ENCODE results near the gene AGR2. TPM values are rescaled to one million over a fixed set of nuclear protein-coding genes. Genes with fewer than 3 reads are reported as not detected.

AGR2 gene
- total RNA-seq, 1 donor = not detected

DNA sequence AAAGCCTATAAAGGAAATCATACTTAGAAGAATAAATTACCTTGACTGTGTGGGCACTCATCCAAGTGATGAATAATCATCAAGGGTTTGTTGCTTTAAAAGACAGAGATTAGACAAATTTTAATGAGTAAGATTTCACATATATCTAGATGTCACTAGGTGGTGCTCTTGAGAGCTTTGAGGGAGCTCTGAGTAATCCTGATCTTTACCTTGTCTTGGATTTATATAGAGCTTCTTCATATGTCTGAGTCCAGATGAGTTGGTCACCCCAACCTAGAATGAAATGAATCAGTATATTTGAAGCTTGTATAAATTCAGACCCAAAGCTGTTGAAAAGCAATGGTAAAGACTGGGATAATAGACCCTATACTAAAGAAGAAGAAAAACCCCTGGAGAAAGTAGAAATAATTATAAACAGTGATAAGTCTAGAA lies 3.7 kb downstream of the AGR2 start:
- H3K4me1 ChIP-seq (ENCODE audit: insufficient read depth, low read length) = no peaks in the 10 kb centered on the region
- no peak overlapping the region for H3K4me3 ChIP-seq (ENCODE audit: low read length)
- H3K9me3 ChIP-seq (ENCODE audit: low read depth, low read length) = no peaks in the 10 kb centered on the region
- no peaks in the 10 kb centered on the region for H3K27me3 ChIP-seq (ENCODE audit: insufficient read depth, low read length)

DNA sequence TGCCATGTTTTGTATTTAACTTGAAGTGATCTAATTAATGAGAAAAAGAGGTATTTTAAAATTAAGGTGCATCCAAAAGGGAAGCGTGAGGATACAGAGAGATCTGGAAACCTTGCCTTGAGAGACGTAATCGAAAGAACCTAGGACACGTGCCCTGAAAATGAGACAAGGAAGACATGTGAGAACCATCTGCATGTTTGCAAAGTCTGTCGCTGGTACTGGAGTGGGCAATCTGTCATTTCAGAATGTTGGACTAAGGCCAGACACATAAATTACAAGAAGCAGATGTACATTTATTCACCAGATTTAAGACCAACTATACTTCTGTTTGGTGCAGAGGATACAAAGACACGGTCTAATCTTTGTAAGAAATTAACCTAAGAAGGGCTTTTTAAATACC lies 9.2 kb downstream of the AGR2 start:
- Histone ChIP-seq H3K27me3 (ENCODE audit: insufficient read depth, low read length) (no peaks in the 10 kb centered on the region), H3K4me1 (ENCODE audit: insufficient read depth, low read length) (no peaks in the 10 kb centered on the region), H3K9me3 (ENCODE audit: low read depth, low read length) (no peaks in the 10 kb centered on the region), H3K4me3 (ENCODE audit: low read length) (no peak overlapping the region)

DNA sequence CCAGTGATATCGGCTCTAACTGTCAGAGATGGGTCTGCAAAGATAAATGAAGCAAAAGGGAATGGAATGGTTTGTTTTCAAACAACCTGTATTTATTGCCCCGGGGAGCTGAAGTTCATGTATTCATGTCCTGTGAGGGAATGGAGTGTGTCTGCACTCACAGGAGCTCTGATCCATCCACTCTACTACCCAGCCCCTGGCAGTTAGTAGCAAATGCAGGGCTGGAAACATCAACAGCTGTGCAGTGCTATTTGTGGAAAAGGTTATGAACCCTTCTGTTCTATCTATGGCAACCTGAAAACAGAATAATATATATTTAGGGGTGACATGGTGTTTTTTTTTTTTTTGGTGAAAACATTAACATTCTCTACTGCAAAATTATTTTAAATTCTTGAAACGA lies 9.8 kb downstream of the AGR2 start:
- H3K27me3 ChIP-seq (ENCODE audit: insufficient read depth, low read length) = no peaks in the 10 kb centered on the region

DNA sequence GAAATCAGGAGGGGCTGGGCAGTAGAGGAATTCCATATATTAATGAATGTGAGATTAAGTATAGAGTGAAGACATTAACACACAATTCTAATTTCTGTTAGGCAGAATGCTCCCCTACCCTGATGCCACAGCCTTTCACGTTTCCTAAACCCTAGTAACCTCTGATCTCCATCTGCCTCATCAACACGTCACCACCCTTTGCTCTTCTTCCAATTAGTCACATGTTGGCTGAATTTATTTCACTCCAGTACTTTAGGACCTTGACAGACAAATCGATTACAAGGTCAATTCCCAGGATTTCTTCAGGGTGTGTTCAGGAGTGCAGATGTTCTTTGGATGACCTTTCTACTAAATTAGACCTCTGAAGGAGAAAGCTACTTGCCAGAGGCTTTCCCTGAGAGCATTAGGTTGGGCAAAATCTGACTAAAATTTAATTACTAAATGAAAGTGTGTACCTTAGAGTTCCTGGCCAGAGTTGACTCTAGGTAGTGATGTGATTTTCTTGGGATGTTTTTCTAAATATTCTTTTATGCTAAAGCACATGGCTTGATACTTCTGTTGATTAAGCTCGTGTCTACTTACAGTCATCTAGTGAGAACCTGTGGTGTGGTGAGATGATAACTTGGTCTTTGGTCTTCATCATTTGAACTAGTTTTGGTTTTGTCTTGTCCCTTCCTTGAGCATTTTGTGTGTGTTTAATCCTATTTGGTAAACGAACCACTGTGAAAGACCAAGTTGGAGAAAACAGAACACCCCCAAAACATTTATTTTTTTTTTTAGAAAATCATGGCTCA lies 12.7 kb downstream of the AGR2 start:
- no peak overlapping the region for H3K4me3 ChIP-seq (ENCODE audit: low read length)
- no peaks in the 10 kb centered on the region for H3K4me1 ChIP-seq (ENCODE audit: insufficient read depth, low read length)
- no peaks in the 10 kb centered on the region for H3K27me3 ChIP-seq (ENCODE audit: insufficient read depth, low read length)
- H3K9me3 ChIP-seq (ENCODE audit: low read depth, low read length) = no peaks in the 10 kb centered on the region

More for the DNA sequence above, 9.8 kb downstream of the AGR2 start:
- Histone ChIP-seq H3K9me3 (ENCODE audit: low read depth, low read length) (no peaks in the 10 kb centered on the region), H3K4me1 (ENCODE audit: insufficient read depth, low read length) (no peaks in the 10 kb centered on the region), H3K4me3 (ENCODE audit: low read length) (no peak overlapping the region)

DNA sequence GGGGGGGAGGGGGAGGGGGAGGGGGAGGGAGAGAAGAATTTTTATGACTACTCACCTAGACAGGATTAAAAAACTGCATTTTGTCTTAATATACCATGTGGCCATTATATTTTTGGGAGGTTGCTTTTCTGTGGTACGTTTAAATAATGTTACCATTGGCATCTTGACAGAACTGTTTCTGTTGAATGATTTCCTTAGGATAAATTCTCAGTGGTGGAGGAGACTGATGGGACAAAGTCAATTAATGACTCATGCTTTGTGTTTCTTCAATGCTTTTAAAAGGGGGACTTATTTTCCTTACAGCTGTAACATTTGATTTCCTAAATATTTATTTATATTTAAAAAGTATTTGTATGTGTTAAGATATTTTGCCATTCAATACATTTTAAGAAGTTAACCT lies 13.7 kb downstream of the AGR2 start:
- no peaks in the 10 kb centered on the region for H3K4me1 ChIP-seq (ENCODE audit: insufficient read depth, low read length)
- no peaks in the 10 kb centered on the region for H3K9me3 ChIP-seq (ENCODE audit: low read depth, low read length)
- H3K27me3 ChIP-seq (ENCODE audit: insufficient read depth, low read length) = no peaks in the 10 kb centered on the region
- H3K4me3 ChIP-seq (ENCODE audit: low read length) = no peak overlapping the region

DNA sequence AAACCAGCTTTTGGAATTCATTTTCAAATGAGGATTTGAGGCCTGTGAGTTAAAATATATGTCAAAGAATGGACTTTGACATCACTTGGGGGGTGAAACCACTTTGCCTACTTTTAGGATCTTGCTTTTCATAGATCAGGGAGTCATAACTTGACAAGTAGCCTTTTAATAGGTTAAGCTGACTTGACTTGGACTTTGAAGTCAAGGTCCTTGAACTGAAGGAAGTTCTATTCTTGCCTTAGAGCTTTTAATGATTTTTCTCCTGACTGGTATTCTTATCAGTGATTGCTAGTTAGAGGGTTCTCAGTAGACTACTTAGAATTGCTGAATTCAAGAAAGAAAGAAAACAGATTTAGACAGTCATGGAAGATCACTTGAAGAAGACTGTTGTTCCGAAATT lies 17.7 kb downstream of the AGR2 start:
- H3K4me3 ChIP-seq (ENCODE audit: low read length) = no peak overlapping the region
- no peaks in the 10 kb centered on the region for H3K9me3 ChIP-seq (ENCODE audit: low read depth, low read length)
- no peaks in the 10 kb centered on the region for H3K27me3 ChIP-seq (ENCODE audit: insufficient read depth, low read length)
- no peaks in the 10 kb centered on the region for H3K4me1 ChIP-seq (ENCODE audit: insufficient read depth, low read length)

DNA sequence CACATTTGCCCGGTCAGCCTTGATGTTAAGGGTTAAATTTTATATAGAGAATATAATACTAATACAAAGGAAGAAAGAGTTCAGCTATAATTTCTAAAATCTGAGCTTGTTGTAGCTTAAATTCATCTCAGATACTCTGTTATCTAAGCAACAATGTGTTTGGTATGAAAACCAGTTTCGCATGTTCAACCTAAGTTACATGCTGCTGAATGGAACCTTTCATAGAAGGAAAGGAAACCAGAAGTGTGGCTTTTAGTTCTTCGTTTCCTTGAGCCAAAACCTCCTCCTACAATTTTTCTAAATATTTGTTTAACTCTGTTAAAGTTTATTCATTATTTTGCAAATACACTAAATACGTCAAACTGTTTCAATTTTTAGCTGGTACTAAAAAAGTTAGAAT lies 18.5 kb downstream of the AGR2 start:
- no peaks in the 10 kb centered on the region for H3K9me3 ChIP-seq (ENCODE audit: low read depth, low read length)
- no peak overlapping the region for H3K4me3 ChIP-seq (ENCODE audit: low read length)
- no peaks in the 10 kb centered on the region for H3K4me1 ChIP-seq (ENCODE audit: insufficient read depth, low read length)
- H3K27me3 ChIP-seq (ENCODE audit: insufficient read depth, low read length) = no peaks in the 10 kb centered on the region

DNA sequence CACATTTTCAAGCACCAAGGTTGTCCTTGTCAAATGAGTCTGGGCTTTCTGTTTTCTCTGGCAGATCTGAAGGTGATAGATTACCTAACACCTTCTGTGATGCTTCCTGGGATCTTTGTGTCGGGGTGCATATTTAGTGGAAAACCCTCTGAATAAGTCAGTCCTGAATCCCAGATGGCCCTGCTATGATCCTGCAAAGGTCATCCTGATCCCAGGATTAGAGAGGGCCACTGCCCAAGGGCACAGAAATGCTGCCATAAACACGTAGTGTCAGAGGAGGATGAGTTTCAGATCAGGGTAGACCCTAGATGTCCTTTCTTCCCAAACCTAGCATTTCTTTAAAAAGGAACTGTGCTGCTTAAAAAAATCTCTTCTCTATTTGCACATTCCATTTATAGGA lies 19.0 kb downstream of the AGR2 start:
- Histone ChIP-seq H3K9me3 (ENCODE audit: low read depth, low read length) (no peaks in the 10 kb centered on the region), H3K4me1 (ENCODE audit: insufficient read depth, low read length) (no peaks in the 10 kb centered on the region), H3K27me3 (ENCODE audit: insufficient read depth, low read length) (no peaks in the 10 kb centered on the region), H3K4me3 (ENCODE audit: low read length) (no peak overlapping the region)

DNA sequence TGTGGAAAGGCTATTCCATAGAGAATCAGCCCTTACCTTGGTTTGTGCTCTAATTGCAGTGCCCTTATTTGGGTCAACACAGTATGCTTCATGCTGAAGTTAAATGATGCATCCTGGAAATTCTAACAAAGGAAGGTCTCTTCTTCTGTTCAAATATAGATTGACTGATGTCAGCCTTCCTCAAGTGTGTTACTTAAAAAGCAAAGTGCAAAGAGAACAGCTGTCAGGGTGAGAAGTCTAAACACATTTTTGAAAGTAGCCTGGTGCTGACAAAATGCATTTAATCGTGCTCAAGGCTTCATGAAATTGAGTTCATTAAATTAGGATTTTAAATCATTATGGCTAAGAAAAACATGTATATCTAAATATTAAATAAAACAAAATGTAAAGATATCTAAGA lies 19.5 kb downstream of the AGR2 start:
- Histone ChIP-seq H3K27me3 (ENCODE audit: insufficient read depth, low read length) (no peaks in the 10 kb centered on the region), H3K4me3 (ENCODE audit: low read length) (no peak overlapping the region), H3K4me1 (ENCODE audit: insufficient read depth, low read length) (no peaks in the 10 kb centered on the region), H3K9me3 (ENCODE audit: low read depth, low read length) (no peaks in the 10 kb centered on the region)

DNA sequence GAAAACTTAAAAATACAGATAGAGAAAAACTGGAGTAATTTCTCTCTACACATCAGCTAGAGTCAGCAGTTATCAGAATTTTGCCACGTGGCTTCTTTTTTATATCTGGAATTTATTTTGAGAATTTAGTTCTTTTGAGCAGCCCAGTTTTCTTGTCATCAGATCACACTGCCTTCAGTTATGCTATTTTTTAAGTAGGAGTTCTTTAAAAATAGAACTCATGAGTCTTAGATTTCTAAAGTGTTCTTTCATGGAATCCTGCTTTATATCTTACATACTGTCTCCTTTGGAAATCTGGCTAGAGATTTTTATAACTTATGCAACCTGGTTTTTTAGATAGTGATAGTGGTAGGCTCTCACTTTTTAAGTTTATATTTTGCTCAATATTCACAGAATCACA lies 24.2 kb downstream of the AGR2 start:
- Histone ChIP-seq H3K4me1 (ENCODE audit: insufficient read depth, low read length) (peaks cover 7% of the 10 kb centered on the region), H3K27me3 (ENCODE audit: insufficient read depth, low read length) (no peaks in the 10 kb centered on the region), H3K9me3 (ENCODE audit: low read depth, low read length) (no peaks in the 10 kb centered on the region), H3K4me3 (ENCODE audit: low read length) (no peak overlapping the region)

DNA sequence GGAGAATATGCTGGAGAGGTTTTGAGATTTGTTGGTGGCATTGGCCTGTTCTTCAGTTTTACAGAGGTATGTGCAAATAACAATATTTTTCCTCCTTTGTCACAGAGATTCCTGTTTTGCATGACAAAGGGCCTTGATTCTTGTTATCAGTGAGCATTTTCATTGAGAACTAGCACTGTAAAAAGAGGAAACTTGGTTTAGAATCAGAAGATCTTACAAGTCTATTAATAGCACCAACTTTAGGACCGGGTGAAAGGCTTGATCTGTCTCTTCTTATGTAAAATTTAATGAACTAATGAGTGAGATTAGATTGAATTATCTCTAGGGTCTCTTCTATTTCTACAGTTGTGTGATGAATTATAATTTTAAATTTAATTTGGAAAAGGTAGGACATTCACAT lies 25.7 kb downstream of the AGR2 start:
- no peak overlapping the region for H3K4me3 ChIP-seq (ENCODE audit: low read length)
- H3K4me1 ChIP-seq (ENCODE audit: insufficient read depth, low read length) = peaks cover 7% of the 10 kb centered on the region
- H3K27me3 ChIP-seq (ENCODE audit: insufficient read depth, low read length) = no peaks in the 10 kb centered on the region
- no peaks in the 10 kb centered on the region for H3K9me3 ChIP-seq (ENCODE audit: low read depth, low read length)

DNA sequence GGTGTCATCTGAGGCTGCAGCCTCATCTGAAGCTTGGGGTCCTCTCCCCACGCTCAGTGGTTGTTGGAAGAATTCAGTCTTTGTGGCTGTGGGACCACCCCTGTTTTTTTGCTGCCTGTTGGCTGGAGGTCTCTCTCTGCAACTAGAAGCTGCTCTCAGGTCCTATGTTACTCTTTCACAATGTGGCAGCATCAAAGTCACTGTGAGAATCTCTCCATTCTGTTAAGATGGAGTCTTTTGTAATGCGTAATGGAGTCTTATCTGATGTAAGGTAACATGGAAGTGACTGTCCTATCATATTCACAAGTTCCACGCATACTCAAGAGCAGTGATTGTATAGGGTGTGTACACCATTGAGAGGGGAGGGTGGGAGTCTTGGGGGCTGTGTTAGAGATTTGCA lies 26.3 kb downstream of the AGR2 start:
- Histone ChIP-seq H3K4me1 (ENCODE audit: insufficient read depth, low read length) (peaks cover 7% of the 10 kb centered on the region), H3K27me3 (ENCODE audit: insufficient read depth, low read length) (no peaks in the 10 kb centered on the region), H3K9me3 (ENCODE audit: low read depth, low read length) (no peaks in the 10 kb centered on the region), H3K4me3 (ENCODE audit: low read length) (no peak overlapping the region)

DNA sequence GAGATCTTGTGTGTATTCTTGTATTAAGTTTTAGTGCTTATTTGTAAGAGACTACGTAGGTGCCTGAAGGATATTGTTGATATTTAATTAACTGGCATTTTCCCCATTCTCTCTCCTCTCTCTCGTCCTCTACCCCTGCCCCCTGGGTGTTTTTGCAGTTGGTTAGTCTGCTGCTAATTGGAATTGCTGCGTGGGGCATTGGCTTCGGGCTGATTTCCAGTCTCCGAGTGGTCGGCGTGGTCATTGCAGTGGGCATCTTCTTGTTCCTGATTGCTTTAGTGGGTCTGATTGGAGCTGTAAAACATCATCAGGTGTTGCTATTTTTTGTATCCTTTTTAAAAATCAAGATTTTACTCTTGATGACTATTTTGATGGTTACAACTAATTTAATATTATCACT lies 28.7 kb downstream of the AGR2 start:
- Histone ChIP-seq H3K27me3 (ENCODE audit: insufficient read depth, low read length) (no peaks in the 10 kb centered on the region), H3K4me3 (ENCODE audit: low read length) (no peak overlapping the region), H3K4me1 (ENCODE audit: insufficient read depth, low read length) (peaks cover 7% of the 10 kb centered on the region), H3K9me3 (ENCODE audit: low read depth, low read length) (no peaks in the 10 kb centered on the region)

DNA sequence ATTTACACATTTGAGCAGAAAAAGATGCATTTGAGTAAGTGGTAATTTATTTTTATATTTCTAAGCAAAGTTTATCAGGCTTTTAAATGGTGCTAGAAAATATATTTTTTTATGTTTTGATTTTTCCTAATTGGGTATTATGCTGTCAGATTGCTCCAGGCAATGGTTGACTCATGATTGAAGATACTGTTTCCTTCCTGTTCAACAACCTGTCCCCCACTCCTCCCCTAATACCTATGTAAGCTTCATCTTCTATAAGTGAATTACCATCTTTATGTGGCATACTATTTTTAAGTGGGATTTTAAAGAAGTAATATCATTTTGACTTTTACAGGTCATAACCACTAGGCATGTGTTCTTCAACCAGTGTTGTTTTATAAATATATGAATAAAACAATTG lies 29.8 kb downstream of the AGR2 start:
- no peaks in the 10 kb centered on the region for H3K27me3 ChIP-seq (ENCODE audit: insufficient read depth, low read length)
- H3K4me1 ChIP-seq (ENCODE audit: insufficient read depth, low read length) = peaks cover 7% of the 10 kb centered on the region
- no peak overlapping the region for H3K4me3 ChIP-seq (ENCODE audit: low read length)
- H3K9me3 ChIP-seq (ENCODE audit: low read depth, low read length) = no peaks in the 10 kb centered on the region

DNA sequence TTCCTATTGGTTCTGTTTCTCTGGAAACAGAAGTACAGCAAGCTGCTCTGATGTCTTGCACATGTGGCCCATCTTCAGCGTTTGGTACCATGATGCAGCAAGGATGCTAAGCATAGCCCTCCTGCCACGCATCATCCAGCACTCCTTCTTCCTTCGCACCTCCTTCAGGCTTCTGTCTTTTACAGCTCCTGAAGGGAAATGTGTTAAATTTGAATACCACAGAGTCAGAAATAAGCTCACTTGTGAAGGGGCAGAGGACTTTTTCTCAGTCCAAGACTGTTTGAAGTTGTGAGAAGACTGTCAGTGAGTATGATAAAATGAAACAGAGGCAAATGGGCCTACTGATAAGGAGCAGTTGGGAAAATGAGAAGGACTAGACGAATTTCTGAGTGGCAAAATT lies 30.5 kb downstream of the AGR2 start:
- peaks cover 7% of the 10 kb centered on the region for H3K4me1 ChIP-seq (ENCODE audit: insufficient read depth, low read length)
- H3K9me3 ChIP-seq (ENCODE audit: low read depth, low read length) = no peaks in the 10 kb centered on the region
- H3K4me3 ChIP-seq (ENCODE audit: low read length) = no peak overlapping the region
- H3K27me3 ChIP-seq (ENCODE audit: insufficient read depth, low read length) = no peaks in the 10 kb centered on the region

DNA sequence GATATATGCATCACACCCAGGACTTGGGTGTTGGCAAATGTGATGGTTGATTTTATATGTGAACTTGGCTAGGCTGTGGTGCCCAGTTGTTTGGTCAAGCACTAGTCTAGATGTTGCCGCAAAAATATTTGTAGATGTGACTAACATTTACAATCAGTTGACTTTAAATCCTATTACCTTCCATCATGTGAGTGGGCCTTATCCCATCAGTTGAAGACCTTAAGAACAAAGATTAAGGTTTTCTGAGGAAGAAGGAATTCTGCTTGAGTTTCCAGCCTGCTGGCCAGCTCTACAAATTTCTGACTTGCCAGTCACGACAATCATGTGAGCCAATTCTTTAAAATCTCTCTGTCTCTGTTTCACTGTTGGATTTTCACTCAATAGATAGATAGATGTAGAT lies 30.9 kb downstream of the AGR2 start:
- H3K27me3 ChIP-seq (ENCODE audit: insufficient read depth, low read length) = no peaks in the 10 kb centered on the region
- no peaks in the 10 kb centered on the region for H3K9me3 ChIP-seq (ENCODE audit: low read depth, low read length)
- H3K4me3 ChIP-seq (ENCODE audit: low read length) = no peak overlapping the region
- H3K4me1 ChIP-seq (ENCODE audit: insufficient read depth, low read length) = peaks cover 5% of the 10 kb centered on the region
